HG02623 (cell line): Measurements from ENCODE around the gene ZNF202.
"Not testable (repeated sequence)": the region's sequence is repeated elsewhere in the genome, so short reads cannot be mapped to it uniquely, and the experiment has no call there.

Source experiments
- ATAC-seq: cut with Tn5 transposase; IDR thresholded peaks from one replicate; pipeline ENCODE4 v1.9.1; 2021; ENCODE audit warnings: moderate library complexity; ENCODE audit not compliant: unreplicated experiment

ZNF202 gene

GRCh38 chr11:123742031-123742723 lies 717 bp upstream of the ZNF202 start:
- ATAC-seq: no peak

DNA sequence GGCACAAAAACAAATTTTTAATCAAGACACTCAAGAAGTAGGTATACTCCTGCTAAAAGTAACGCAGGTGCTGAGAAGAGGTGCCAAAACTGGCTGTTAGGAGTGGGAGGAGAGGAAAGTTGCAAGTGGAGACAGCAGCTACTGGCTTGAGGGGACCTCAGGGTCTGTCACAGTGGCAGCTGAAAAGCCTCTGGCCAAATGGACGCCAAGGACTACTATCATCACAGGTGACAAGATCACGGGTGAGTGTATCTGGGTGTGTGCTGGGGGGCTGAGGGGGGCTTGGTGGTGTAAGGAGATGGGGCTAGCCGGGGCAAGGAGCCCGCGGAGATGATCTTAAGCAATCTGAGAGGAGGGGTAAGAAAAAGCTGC lies 687 bp downstream of the ZNF202 start:
- no peak for ATAC-seq

GRCh38 chr11:123738374-123738773 lies 3.1 kb downstream of the ZNF202 start:
- no peak for ATAC-seq

- no peak for ATAC-seq
Observed at GRCh38 chr11:123736769-123737168, 4.7 kb downstream of the ZNF202 start.

DNA sequence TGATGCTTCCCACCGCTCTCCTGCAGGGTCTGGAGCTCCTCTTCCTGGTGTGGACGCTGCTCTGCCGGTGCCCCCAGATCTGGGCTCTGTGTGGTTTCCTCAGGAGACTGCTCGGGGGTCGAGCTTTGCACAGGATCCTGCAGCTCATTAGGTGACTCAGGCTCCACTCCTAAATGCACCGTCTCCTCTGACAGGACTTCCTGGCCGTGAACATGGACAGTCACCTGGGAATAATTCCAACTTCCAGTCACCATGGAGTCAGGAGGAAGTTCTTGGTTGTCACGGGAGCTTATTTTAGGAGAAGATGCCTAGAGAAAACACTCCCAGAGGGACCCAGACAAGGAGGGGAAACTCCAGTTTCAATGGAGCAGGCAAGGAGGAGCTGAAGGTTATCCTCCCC lies 11.9 kb downstream of the ZNF202 start:
- ATAC-seq: no peak

DNA sequence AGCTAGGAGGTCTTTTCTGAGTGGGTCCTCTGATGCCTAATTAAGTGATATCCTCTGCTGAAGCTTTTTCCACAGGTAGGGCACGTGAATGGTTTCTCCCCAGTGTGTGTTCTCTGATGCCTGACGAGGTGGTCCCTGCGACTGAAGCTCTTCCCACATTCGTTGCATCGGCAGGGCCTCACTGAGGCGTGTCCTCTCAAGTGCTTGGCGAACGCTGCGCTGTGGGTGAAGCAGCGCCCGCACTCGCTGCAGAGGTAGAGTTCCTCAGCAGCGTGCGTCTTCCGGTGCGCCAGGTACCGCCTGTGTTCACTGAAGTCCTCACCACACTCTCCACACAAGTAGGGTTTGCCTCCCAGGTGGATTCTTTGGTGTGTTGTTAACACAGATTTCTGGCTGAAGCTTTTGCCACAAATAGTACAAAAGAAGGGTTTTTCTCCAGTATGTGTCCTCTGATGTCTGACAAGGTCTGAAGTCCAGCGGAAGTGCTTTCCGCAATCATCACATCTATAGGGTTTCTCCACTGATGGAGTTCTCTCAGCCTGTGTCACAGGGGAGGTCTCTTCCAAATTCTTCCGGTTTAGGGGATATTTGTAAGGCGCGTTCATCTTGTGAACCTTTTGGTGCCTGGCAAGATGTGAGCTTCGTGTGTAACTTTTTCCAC lies 15.3 kb downstream of the ZNF202 start:
- no peak for ATAC-seq

GRCh38 chr11:123719452-123719851 lies 22.0 kb downstream of the ZNF202 start:
- ATAC-seq: no peak

GRCh38 chr11:123718469-123718868 lies 23.0 kb downstream of the ZNF202 start:
- ATAC-seq: no peak

DNA sequence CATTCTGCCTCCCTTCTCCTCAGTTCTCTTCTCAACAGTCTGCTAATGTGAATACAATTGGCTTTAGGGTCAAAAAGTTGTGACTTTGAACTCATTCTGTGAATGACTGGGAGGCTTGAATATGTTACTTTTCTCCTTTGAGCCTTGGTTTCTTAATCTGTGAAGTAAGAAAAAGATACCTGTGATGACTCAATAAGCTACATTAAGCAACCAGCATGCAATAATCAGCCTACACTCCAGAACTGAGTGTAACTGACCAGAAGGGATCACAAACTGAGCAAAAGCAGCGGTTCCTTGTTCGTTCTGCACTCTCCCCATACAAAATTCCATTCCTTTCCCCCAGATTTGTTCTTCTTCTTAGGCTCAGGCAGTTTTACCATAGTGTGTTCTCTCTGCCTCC lies 23.4 kb downstream of the ZNF202 start:
- ATAC-seq: no peak

DNA sequence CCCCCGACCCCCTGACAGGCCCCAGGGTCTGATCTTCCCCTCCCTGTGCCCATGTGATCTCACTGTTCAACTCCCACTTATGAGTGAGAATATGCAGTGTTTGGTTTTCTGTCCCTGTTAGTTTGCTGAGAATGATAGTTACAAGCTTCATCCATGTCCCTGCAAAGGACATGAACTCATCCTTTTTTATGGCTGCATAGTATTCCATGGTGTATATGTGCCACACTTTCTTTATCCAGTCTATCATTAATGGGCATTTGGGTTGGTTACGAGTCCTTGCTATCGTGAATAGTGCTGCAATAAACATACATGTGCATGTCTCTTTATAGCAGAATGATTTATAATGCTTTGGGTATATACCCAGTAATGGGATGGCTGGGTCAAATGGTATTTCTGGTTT lies 28.8 kb downstream of the ZNF202 start:
- ATAC-seq: not testable (repeated sequence)

- peak; percentile 55 for ATAC-seq
Observed at GRCh38 chr11:123707606-123708205, 33.8 kb downstream of the ZNF202 start.

DNA sequence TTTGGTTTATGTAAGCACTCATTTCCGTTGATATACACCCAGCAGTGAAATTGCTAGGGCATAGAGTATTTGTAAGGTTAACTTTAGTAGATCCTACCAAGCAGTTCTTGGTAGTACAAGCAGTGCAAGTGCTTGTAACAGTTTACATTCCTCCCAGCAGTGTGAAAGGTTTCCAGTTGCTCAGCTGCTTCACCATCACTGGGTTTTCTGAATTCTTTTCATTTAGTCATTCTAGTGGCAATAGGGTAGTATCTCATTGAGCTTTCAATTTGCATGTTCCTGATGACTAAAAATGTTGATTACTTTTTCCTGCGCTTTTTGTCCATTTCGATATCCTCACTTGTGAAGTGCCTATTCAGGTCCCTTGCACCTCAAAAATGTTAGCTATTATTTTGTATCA lies 34.3 kb downstream of the ZNF202 start:
- no peak for ATAC-seq

GRCh38 chr11:123704341-123704740 lies 37.1 kb downstream of the ZNF202 start:
- no peak for ATAC-seq

GRCh38 chr11:123702696-123703095 lies 38.8 kb downstream of the ZNF202 start:
- ATAC-seq: no peak

DNA sequence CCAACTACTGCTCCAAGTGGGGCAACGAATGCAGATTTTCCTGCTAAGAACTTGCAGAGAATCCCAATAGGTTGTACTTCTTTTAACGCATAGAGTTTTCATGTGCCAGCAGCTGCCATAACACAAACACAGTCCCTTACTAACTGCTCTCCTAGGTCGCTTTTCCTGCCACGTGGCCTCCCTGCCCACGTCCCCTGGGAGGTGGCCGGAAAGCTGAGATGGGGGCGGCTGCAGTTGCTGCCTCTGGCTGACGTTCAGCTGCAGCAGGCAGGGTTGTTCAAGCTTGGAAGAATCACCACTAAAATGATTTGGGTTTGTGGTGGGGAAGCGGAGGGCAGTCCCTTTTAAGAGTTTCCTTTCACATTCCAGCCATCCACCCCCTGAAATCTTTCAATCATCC lies 39.3 kb downstream of the ZNF202 start:
- no peak for ATAC-seq

DNA sequence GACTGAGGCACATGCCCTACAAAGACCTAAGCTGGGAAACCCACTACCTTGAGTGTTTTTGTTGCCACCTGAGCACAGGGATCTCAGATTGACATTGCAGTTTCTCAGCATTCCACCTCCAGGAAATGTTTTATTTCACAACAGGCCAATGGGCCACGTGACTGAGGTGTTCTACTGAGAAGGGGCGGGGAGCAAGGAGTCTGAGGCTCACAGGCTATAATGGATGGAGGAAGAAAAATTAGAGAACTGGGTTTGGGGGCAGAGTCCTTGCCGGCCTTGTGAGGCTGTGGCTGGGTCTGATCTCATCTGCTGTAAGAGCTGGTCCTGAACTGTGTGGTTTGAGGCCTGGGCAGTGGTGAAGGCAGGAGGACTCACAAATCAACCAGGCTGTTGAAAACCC lies 40.7 kb downstream of the ZNF202 start:
- no peak for ATAC-seq

DNA sequence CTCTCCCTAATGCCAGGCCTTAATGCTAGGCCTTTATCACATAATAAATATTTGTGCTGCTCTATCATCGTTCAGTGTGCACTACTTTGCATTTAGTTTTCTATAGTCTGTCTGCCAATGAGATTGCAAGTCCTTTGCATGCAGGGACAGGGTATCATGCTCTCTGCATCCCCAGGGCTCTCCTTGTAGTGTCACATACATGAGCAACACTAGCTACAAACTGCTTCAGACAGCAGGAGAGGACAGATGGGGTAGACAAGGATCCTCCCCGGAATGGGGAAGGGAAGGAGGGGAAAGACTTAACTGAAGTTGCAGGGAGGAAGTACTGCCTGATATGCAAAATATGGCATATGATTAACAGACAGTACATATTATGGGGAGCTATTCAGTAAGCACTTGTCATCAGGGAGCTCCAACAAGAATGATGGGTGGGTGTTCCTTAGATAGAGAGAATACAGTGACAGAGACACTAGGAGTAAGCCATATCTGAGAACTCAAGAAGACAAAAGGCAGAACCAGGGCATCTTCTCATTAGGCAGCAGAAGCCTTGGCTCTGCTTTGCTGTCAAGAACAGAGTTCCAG lies 42.8 kb downstream of the ZNF202 start:
- ATAC-seq: no peak

- no peak for ATAC-seq
Observed at GRCh38 chr11:123696183-123696582, 45.3 kb downstream of the ZNF202 start.

DNA sequence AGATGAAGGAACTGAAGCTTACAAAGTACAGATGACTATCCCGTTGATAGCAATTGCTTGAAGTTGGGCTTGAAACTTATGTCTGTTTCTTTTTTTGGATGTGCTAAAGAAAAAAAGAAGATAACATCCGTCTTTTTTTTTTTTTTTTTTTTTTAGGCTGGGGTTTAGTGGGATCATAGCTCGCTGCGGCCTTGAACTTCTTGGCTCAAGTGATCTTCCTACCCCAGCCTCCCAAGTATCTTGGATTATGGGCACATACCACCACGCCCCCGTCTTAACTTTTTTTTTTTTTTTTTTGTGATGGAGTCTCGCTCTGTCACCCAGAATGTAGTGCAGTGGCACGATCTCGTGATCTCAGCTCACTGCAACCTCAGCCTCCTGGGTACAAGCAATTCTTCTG lies 46.2 kb downstream of the ZNF202 start:
- ATAC-seq: no peak

DNA sequence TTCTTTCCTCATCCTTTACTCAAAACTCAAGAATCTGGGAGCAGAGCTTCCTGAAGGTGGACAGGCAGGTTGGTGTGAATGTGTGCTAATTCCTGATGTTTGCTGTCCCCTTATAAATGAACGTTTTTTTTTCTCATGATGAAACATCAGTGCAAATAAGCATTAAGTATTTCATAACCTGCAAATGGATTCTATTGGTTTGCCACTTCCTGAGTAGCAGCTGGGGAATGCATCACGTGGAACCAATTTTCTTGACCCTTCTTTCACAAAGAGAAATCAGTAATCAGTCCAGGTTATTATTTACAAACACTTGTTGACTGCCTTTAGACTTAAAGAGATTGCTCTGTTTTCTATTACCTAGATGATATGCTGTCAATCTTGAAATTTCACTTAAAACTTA lies 46.9 kb downstream of the ZNF202 start:
- no peak for ATAC-seq

DNA sequence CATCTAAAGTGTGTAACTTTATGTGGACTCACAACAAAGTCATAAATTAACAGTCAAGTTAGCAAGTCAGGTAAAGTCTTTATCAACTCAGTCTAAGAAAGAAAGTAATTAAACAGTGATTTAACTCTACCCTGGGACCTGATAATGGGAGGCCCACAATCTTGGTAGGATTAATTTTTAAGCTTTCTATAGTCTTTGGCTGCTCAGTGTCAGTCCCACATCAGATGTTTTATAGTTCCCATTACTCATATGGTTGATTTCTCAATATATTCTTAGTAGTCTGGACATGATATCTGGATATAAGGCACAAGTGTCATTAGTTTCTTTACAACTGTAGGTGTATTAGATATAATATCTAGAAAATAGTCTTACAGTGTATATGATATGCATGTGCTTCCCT lies 48.5 kb downstream of the ZNF202 start:
- ATAC-seq: no peak

GRCh38 chr11:123690485-123690884 lies 51.0 kb downstream of the ZNF202 start:
- no peak for ATAC-seq
